Measurements from ENCODE around the gene CRYBG1. TPM values are rescaled to one million over a fixed set of nuclear protein-coding genes. Genes with fewer than 3 reads are reported as not detected.
A peak's percentile ranks its signal among the peaks of the same experiment; 100 is the strongest.

Gene CRYBG1
- polyA plus RNA-seq, 1 donor (not counting 4 experiments of a cell fraction or from before 2014, with no cell fraction given), result 54.7 TPM

DNA sequence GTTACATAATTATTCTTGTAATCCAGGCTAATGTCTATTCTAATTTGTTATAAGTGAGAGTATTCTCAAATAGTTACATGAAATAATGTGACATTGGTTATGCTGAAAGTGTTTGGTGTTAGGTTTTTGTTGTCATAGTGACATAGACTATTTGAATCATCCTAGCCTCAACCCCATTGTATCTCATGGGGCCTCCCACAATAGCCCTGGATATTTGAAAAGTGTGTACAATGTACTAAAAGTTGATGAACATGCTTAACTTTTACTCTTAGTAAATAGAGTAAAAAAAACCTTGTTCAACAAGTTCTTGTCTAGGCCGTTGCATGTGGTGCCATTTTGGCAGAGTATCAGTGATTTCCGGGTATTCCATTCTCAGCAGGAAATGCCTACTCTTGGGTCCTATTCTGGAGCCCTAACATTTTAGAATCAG is 185.8 kb downstream of the CRYBG1 start:
- FAIRE-seq (peak; percentile 64), DNase-seq (ENCODE audit: low read depth, low spot score) (no peak)
- Histone ChIP-seq H2AFZ (ENCODE audit: control insufficient read depth, low read length) (no peak overlapping the region), H3K79me2 (ENCODE audit: control insufficient read depth, insufficient read depth, low read length) (peaks cover 16% of the 10 kb centered on the region), H3K4me1 (ENCODE audit: control insufficient read depth, extremely low read depth, insufficient read depth, low read length) (peaks cover 33% of the 10 kb centered on the region), H4K20me1 (ENCODE audit: control insufficient read depth, extremely low read depth, insufficient read depth, low read length) (no peaks in the 10 kb centered on the region), H3K9ac (ENCODE audit: control insufficient read depth, extremely low read depth, insufficient read depth, low read length) (peak overlapping the region; percentile 57), H3K4me3 (ENCODE audit: control insufficient read depth in 2 of 3, extremely low read depth in 1 of 3, insufficient read depth in 2 of 3, low read depth in 1 of 3, low read length in 3 of 3) (peak overlapping the region in 2 of 3 experiments; percentile 3 to 15), H3K9me3 (ENCODE audit: control insufficient read depth, low read depth, low read length) (no peaks in the 10 kb centered on the region), H3K9me1 (ENCODE audit: control insufficient read depth, extremely low read depth, insufficient read depth, low read length) (no peaks in the 10 kb centered on the region), H3K36me3 (ENCODE audit: control insufficient read depth in 2 of 2, extremely low read depth in 1 of 2, insufficient read depth in 2 of 2, low read length in 2 of 2) (peaks cover 19 to 42% of the 10 kb centered on the region in 2 experiments), H3K4me2 (ENCODE audit: control insufficient read depth, extremely low read depth, insufficient read depth, low read depth, low read length) (peak overlapping the region; percentile 58), H3K27ac (ENCODE audit: control insufficient read depth, insufficient read depth, low read length) (peak overlapping the region; percentile 94), H3K27me3 (ENCODE audit: control insufficient read depth, extremely low read depth, insufficient read depth, low read length) (no peaks in the 10 kb centered on the region)
- dilution Hi-C loops (cut with MboI; ENCODE audit: extremely low pct_ligation_motif_present, low sequenced_read_pairs), result no loop called here
- no peak for TF ChIP-seq EZH2 (IDR thresholded peaks at IDR 0.05; ENCODE audit: low read length)
- TF ChIP-seq, protein P1, sequence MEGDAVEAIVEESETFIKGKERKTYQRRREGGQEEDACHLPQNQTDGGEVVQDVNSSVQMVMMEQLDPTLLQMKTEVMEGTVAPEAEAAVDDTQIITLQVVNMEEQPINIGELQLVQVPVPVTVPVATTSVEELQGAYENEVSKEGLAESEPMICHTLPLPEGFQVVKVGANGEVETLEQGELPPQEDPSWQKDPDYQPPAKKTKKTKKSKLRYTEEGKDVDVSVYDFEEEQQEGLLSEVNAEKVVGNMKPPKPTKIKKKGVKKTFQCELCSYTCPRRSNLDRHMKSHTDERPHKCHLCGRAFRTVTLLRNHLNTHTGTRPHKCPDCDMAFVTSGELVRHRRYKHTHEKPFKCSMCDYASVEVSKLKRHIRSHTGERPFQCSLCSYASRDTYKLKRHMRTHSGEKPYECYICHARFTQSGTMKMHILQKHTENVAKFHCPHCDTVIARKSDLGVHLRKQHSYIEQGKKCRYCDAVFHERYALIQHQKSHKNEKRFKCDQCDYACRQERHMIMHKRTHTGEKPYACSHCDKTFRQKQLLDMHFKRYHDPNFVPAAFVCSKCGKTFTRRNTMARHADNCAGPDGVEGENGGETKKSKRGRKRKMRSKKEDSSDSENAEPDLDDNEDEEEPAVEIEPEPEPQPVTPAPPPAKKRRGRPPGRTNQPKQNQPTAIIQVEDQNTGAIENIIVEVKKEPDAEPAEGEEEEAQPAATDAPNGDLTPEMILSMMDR (optimal IDR thresholded peaks at IDR 0.05 in 1 of 3, IDR thresholded peaks at IDR 0.05 in 1 of 3, conservative IDR thresholded peaks at IDR 0.05 in 1 of 3; ENCODE audit: extremely low read depth in 1 of 3, insufficient read depth in 2 of 3, low read length in 3 of 3), result no peak

GRCh38 chr6:106546691-106547414 is 186.3 kb downstream of the CRYBG1 start:
- Histone ChIP-seq H3K9me3 (ENCODE audit: control insufficient read depth, low read depth, low read length) (no peaks in the 10 kb centered on the region), H3K79me2 (ENCODE audit: control insufficient read depth, insufficient read depth, low read length) (peaks cover 16% of the 10 kb centered on the region), H4K20me1 (ENCODE audit: control insufficient read depth, extremely low read depth, insufficient read depth, low read length) (no peaks in the 10 kb centered on the region), H3K27me3 (ENCODE audit: control insufficient read depth, extremely low read depth, insufficient read depth, low read length) (no peaks in the 10 kb centered on the region), H3K4me3 (ENCODE audit: control insufficient read depth in 2 of 3, extremely low read depth in 1 of 3, insufficient read depth in 2 of 3, low read depth in 1 of 3, low read length in 3 of 3) (peak overlapping the region in 2 of 3 experiments; percentile 15), H3K4me2 (ENCODE audit: control insufficient read depth, extremely low read depth, insufficient read depth, low read depth, low read length) (peak overlapping the region; percentile 58), H3K9me1 (ENCODE audit: control insufficient read depth, extremely low read depth, insufficient read depth, low read length) (no peaks in the 10 kb centered on the region), H3K27ac (ENCODE audit: control insufficient read depth, insufficient read depth, low read length) (peak overlapping the region; percentile 94), H3K9ac (ENCODE audit: control insufficient read depth, extremely low read depth, insufficient read depth, low read length) (peak overlapping the region; percentile 57), H3K36me3 (ENCODE audit: control insufficient read depth in 2 of 2, extremely low read depth in 1 of 2, insufficient read depth in 2 of 2, low read length in 2 of 2) (peaks cover 17 to 41% of the 10 kb centered on the region in 2 experiments), H3K4me1 (ENCODE audit: control insufficient read depth, extremely low read depth, insufficient read depth, low read length) (peaks cover 33% of the 10 kb centered on the region), H2AFZ (ENCODE audit: control insufficient read depth, low read length) (no peak overlapping the region)
- dilution Hi-C loops (cut with MboI; ENCODE audit: extremely low pct_ligation_motif_present, low sequenced_read_pairs), result no loop called here
- DNase-seq (ENCODE audit: low read depth, low spot score) (peak; percentile 66), FAIRE-seq (peak; percentile 90)
- TF ChIP-seq EZH2 (IDR thresholded peaks at IDR 0.05; ENCODE audit: low read length), result no peak
- TF ChIP-seq, protein P1 (optimal IDR thresholded peaks at IDR 0.05 in 1 of 3, IDR thresholded peaks at IDR 0.05 in 1 of 3, conservative IDR thresholded peaks at IDR 0.05 in 1 of 3; ENCODE audit: extremely low read depth in 1 of 3, insufficient read depth in 2 of 3, low read length in 3 of 3), result no peak
